Astrocyte (in vitro differentiated cells and primary cell): ENCODE results near the gene GMFB.

Experiments
- EZH2 ChIP-seq: IDR thresholded peaks from 2 replicates; pipeline ENCODE4 v1.6.1; 2012; ENCODE audit warnings: mild to moderate bottlenecking, low read length, inconsistent platforms; ENCODE audit not compliant: insufficient read depth
- TF ChIP-seq, protein P1 (sequence below): IDR thresholded peaks from 2 replicates; pipeline ENCODE4 v1.5.1; 2011; ENCODE audit warnings: low read depth, mild to moderate bottlenecking, inconsistent platforms, low read length, moderate library complexity; ENCODE audit not compliant: insufficient read depth

DNA sequence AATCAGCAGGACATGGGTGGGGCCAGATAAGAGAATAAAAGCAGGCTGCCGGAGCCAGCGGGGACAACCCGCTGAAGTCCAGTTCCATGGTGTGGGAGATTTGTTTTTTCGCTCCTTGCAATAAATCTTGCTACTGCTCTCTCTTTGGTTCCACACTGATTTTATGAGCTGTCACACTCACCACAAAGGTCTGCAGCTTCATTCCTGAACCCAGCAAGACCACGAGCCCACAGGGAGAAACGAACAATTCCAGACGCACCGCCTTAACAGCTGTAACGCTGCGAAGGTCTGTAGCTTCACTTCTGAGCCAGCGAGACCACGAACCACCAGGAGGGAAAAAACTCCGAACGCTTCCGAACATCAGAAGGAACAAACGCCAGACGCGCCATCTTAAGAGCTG, 44.8 kb downstream of the GMFB start:
- TF ChIP-seq, protein P1, sequence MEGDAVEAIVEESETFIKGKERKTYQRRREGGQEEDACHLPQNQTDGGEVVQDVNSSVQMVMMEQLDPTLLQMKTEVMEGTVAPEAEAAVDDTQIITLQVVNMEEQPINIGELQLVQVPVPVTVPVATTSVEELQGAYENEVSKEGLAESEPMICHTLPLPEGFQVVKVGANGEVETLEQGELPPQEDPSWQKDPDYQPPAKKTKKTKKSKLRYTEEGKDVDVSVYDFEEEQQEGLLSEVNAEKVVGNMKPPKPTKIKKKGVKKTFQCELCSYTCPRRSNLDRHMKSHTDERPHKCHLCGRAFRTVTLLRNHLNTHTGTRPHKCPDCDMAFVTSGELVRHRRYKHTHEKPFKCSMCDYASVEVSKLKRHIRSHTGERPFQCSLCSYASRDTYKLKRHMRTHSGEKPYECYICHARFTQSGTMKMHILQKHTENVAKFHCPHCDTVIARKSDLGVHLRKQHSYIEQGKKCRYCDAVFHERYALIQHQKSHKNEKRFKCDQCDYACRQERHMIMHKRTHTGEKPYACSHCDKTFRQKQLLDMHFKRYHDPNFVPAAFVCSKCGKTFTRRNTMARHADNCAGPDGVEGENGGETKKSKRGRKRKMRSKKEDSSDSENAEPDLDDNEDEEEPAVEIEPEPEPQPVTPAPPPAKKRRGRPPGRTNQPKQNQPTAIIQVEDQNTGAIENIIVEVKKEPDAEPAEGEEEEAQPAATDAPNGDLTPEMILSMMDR: no peak
- TF ChIP-seq EZH2: no peak
